ENCODE results near the gene CPED1.
A peak's percentile ranks its signal among the peaks of the same experiment; 100 is the strongest.

CPED1 gene

GRCh38 chr7:121085922-121086321 is 97.4 kb downstream of the CPED1 start:
- no peak overlapping the region for H2BK12ac ChIP-seq (ENCODE audit: low read length in 2 of 2)
- H2AK5ac ChIP-seq (ENCODE audit: low read length, severe bottlenecking) = no peak overlapping the region
- no peak overlapping the region for H3K4ac ChIP-seq (ENCODE audit: low read depth in 1 of 2, low read length in 2 of 2)
- H3K4me1 ChIP-seq (ENCODE audit: control insufficient read depth, insufficient read depth, low read depth, low read length) = peaks cover 6% of the 10 kb centered on the region
- H2BK120ac ChIP-seq (ENCODE audit: low read depth, low read length) = no peak overlapping the region
- H3K9me3 ChIP-seq (ENCODE audit: control insufficient read depth, low read length) = no peaks in the 10 kb centered on the region
- no peak overlapping the region for H3K4me2 ChIP-seq (ENCODE audit: low read length, poor library complexity, severe bottlenecking)
- no peaks in the 10 kb centered on the region for H3K36me3 ChIP-seq (ENCODE audit: control insufficient read depth in 1 of 2, insufficient read depth in 2 of 2, low read depth in 1 of 2, low read length in 2 of 2)
- no peak overlapping the region for H4K8ac ChIP-seq (ENCODE audit: low read length)
- peak; percentile 48 for DNase-seq
- no peak overlapping the region for H2BK5ac ChIP-seq (ENCODE audit: low read depth, low read length, poor library complexity, severe bottlenecking)
- no peaks in the 10 kb centered on the region for H3K79me1 ChIP-seq (replicated peaks; ENCODE audit: low read length, poor library complexity, severe bottlenecking)
- peak overlapping the region; percentile 84 for H3K9ac ChIP-seq (ENCODE audit: low read length)
- H2AFZ ChIP-seq (ENCODE audit: low read depth, low read length) = no peak overlapping the region
- peak overlapping the region; percentile 89 for H3K27ac ChIP-seq (ENCODE audit: low read length, poor library complexity, severe bottlenecking)
- H3K14ac ChIP-seq (ENCODE audit: low read length in 2 of 2) = no peak overlapping the region
- H4K91ac ChIP-seq (ENCODE audit: low read length) = no peak overlapping the region
- no peak overlapping the region for H3K18ac ChIP-seq (ENCODE audit: low read depth in 1 of 2, low read length in 2 of 2)
- WGBS = no CpG with 5 or more reads among the region's 3 CpGs
- no peak overlapping the region for H2BK15ac ChIP-seq (ENCODE audit: low read depth, poor library complexity, severe bottlenecking)
- no peaks in the 10 kb centered on the region for H3K27me3 ChIP-seq (ENCODE audit: control insufficient read depth in 1 of 2, insufficient read depth in 1 of 2, low read length in 2 of 2)
- no peak overlapping the region for H3K4me3 ChIP-seq (ENCODE audit: insufficient read depth in 1 of 2, low read depth in 1 of 2, low read length in 2 of 2)
- H3K23ac ChIP-seq (ENCODE audit: low read length in 2 of 2) = no peak overlapping the region

- Histone ChIP-seq H3K14ac (ENCODE audit: low read length in 2 of 2) (no peak overlapping the region), H2BK15ac (ENCODE audit: low read depth, poor library complexity, severe bottlenecking) (no peak overlapping the region), H3K18ac (ENCODE audit: low read depth in 1 of 2, low read length in 2 of 2) (no peak overlapping the region), H2AFZ (ENCODE audit: low read depth, low read length) (no peak overlapping the region), H3K4me3 (ENCODE audit: insufficient read depth in 1 of 2, low read depth in 1 of 2, low read length in 2 of 2) (no peak overlapping the region), H3K36me3 (ENCODE audit: control insufficient read depth in 1 of 2, insufficient read depth in 2 of 2, low read depth in 1 of 2, low read length in 2 of 2) (no peaks in the 10 kb centered on the region), H3K9ac (ENCODE audit: low read length) (no peak overlapping the region), H2BK5ac (ENCODE audit: low read depth, low read length, poor library complexity, severe bottlenecking) (no peak overlapping the region), H3K23ac (ENCODE audit: low read length in 2 of 2) (no peak overlapping the region), H3K27ac (ENCODE audit: low read length, poor library complexity, severe bottlenecking) (no peak overlapping the region), H3K4ac (ENCODE audit: low read depth in 1 of 2, low read length in 2 of 2) (no peak overlapping the region), H2AK5ac (ENCODE audit: low read length, severe bottlenecking) (no peak overlapping the region), H3K4me2 (ENCODE audit: low read length, poor library complexity, severe bottlenecking) (no peak overlapping the region), H4K8ac (ENCODE audit: low read length) (no peak overlapping the region), H3K9me3 (ENCODE audit: control insufficient read depth, low read length) (no peaks in the 10 kb centered on the region), H3K27me3 (ENCODE audit: control insufficient read depth in 1 of 2, insufficient read depth in 1 of 2, low read length in 2 of 2) (no peaks in the 10 kb centered on the region), H3K79me1 (replicated peaks; ENCODE audit: low read length, poor library complexity, severe bottlenecking) (no peaks in the 10 kb centered on the region), H2BK120ac (ENCODE audit: low read depth, low read length) (no peak overlapping the region), H4K91ac (ENCODE audit: low read length) (no peak overlapping the region), H2BK12ac (ENCODE audit: low read length in 2 of 2) (no peak overlapping the region), H3K4me1 (ENCODE audit: control insufficient read depth, insufficient read depth, low read depth, low read length) (peaks cover 3% of the 10 kb centered on the region)
- DNase-seq = no peak
These were observed 100.4 kb downstream of the CPED1 start for GRCh38 chr7:121088870-121089269.

DNA sequence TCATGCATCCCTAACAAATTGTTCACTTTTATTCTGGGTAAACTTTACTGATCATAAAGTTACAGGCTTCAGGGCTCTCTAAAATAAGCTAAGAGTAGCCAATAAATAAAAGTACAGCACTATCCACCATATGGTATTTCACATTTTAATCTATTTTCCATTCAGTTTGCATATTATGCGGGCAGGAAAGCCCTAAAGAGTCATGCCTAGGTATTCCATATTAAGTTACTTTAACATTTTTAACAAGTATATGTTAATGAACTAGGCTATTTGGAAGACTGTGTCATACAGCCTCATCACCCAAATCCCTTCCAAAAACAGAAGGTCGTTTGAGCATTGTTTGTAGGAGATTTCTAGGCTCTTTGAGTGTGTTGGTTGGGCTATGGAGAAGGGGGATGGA is 106.3 kb downstream of the CPED1 start:
- no peak overlapping the region for H3K4me3 ChIP-seq (ENCODE audit: insufficient read depth in 1 of 2, low read depth in 1 of 2, low read length in 2 of 2)
- H2BK12ac ChIP-seq (ENCODE audit: low read length in 2 of 2) = no peak overlapping the region
- no CpG with 5 or more reads among the region's 2 CpGs for WGBS
- no peak overlapping the region for H2BK120ac ChIP-seq (ENCODE audit: low read depth, low read length)
- no peak overlapping the region for H2BK15ac ChIP-seq (ENCODE audit: low read depth, poor library complexity, severe bottlenecking)
- H3K9ac ChIP-seq (ENCODE audit: low read length) = no peak overlapping the region
- H2BK5ac ChIP-seq (ENCODE audit: low read depth, low read length, poor library complexity, severe bottlenecking) = no peak overlapping the region
- no peaks in the 10 kb centered on the region for H3K79me1 ChIP-seq (replicated peaks; ENCODE audit: low read length, poor library complexity, severe bottlenecking)
- H4K91ac ChIP-seq (ENCODE audit: low read length) = no peak overlapping the region
- DNase-seq = no peak
- H2AFZ ChIP-seq (ENCODE audit: low read depth, low read length) = no peak overlapping the region
- H3K18ac ChIP-seq (ENCODE audit: low read depth in 1 of 2, low read length in 2 of 2) = no peak overlapping the region
- no peak overlapping the region for H3K4me2 ChIP-seq (ENCODE audit: low read length, poor library complexity, severe bottlenecking)
- no peaks in the 10 kb centered on the region for H3K4me1 ChIP-seq (ENCODE audit: control insufficient read depth, insufficient read depth, low read depth, low read length)
- H3K27ac ChIP-seq (ENCODE audit: low read length, poor library complexity, severe bottlenecking) = no peak overlapping the region
- H4K8ac ChIP-seq (ENCODE audit: low read length) = no peak overlapping the region
- H3K23ac ChIP-seq (ENCODE audit: low read length in 2 of 2) = no peak overlapping the region
- H3K14ac ChIP-seq (ENCODE audit: low read length in 2 of 2) = no peak overlapping the region
- peaks cover 0 to 3% of the 10 kb centered on the region in 2 experiments for H3K36me3 ChIP-seq (ENCODE audit: control insufficient read depth in 1 of 2, insufficient read depth in 2 of 2, low read depth in 1 of 2, low read length in 2 of 2)
- no peak overlapping the region for H3K4ac ChIP-seq (ENCODE audit: low read depth in 1 of 2, low read length in 2 of 2)
- no peaks in the 10 kb centered on the region for H3K27me3 ChIP-seq (ENCODE audit: control insufficient read depth in 1 of 2, insufficient read depth in 1 of 2, low read length in 2 of 2)
- no peaks in the 10 kb centered on the region for H3K9me3 ChIP-seq (ENCODE audit: control insufficient read depth, low read length)
- H2AK5ac ChIP-seq (ENCODE audit: low read length, severe bottlenecking) = no peak overlapping the region

DNA sequence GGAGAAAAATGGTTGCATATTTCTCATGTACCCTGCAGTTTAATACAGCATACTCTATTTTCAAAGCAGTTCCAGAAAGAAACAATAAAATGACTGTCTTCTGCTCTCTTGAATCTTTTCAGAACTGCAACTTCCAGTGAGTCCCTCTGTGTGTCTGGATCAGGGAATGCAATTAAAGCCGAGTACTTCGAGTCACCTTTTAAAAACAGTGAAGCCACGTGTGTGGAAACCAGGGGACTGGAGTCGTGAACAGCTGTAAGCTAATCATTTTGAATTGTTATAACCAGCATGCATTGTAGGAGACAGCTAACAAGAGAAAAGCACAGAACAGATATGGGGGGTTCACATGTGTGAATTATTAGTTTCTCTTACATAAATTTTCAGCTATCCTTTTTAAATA is 109.1 kb downstream of the CPED1 start:
- Histone ChIP-seq H2BK120ac (ENCODE audit: low read depth, low read length) (no peak overlapping the region), H4K8ac (ENCODE audit: low read length) (no peak overlapping the region), H2BK5ac (ENCODE audit: low read depth, low read length, poor library complexity, severe bottlenecking) (no peak overlapping the region), H3K4me1 (ENCODE audit: control insufficient read depth, insufficient read depth, low read depth, low read length) (no peaks in the 10 kb centered on the region), H2BK12ac (ENCODE audit: low read length in 2 of 2) (no peak overlapping the region), H3K27me3 (ENCODE audit: control insufficient read depth in 1 of 2, insufficient read depth in 1 of 2, low read length in 2 of 2) (no peaks in the 10 kb centered on the region), H3K4me2 (ENCODE audit: low read length, poor library complexity, severe bottlenecking) (no peak overlapping the region), H3K4me3 (ENCODE audit: insufficient read depth in 1 of 2, low read depth in 1 of 2, low read length in 2 of 2) (no peak overlapping the region), H3K27ac (ENCODE audit: low read length, poor library complexity, severe bottlenecking) (no peak overlapping the region), H2AFZ (ENCODE audit: low read depth, low read length) (no peak overlapping the region), H2BK15ac (ENCODE audit: low read depth, poor library complexity, severe bottlenecking) (no peak overlapping the region), H3K23ac (ENCODE audit: low read length in 2 of 2) (no peak overlapping the region), H2AK5ac (ENCODE audit: low read length, severe bottlenecking) (no peak overlapping the region), H3K14ac (ENCODE audit: low read length in 2 of 2) (no peak overlapping the region), H3K9me3 (ENCODE audit: control insufficient read depth, low read length) (no peaks in the 10 kb centered on the region), H3K4ac (ENCODE audit: low read depth in 1 of 2, low read length in 2 of 2) (no peak overlapping the region), H3K36me3 (ENCODE audit: control insufficient read depth in 1 of 2, insufficient read depth in 2 of 2, low read depth in 1 of 2, low read length in 2 of 2) (peaks cover 0 to 28% of the 10 kb centered on the region in 2 experiments), H3K18ac (ENCODE audit: low read depth in 1 of 2, low read length in 2 of 2) (peak overlapping the region in 1 of 2 experiments; percentile 4), H3K79me1 (replicated peaks; ENCODE audit: low read length, poor library complexity, severe bottlenecking) (no peaks in the 10 kb centered on the region), H4K91ac (ENCODE audit: low read length) (no peak overlapping the region), H3K9ac (ENCODE audit: low read length) (no peak overlapping the region)
- no peak for DNase-seq
- 55% methylated on average over 4 of the region's 4 CpGs for WGBS

Data from mesenchymal stem cell (in vitro differentiated cells and primary cell).